Gastrocnemius medialis (tissue), 4 donors: ENCODE measurements around the gene RNASE11.

Experiments
- POLR2A ChIP-seq, 2 donors: fragments of 450-650 bp; IDR thresholded peaks; one replicate each; pipeline ENCODE4 v1.6.1; 2017; ENCODE audit warnings: antibody characterized with exemption in 2 of 2, mild to moderate bottlenecking in 2 of 2, moderate library complexity in 2 of 2
- TF ChIP-seq, protein P1 (sequence below), 5 experiments: fragments of 450-650 bp in 3 of 5; fragments of 200-600 bp in 2 of 5; sonication (generic) in 2 of 5; IDR thresholded peaks in 4 of 5; conservative IDR thresholded peaks in 1 of 5; 1 replicate in 4 of 5; 2 replicates in 1 of 5; pipeline ENCODE4 v1.5.1; 2016 to 2019; ENCODE audit warnings: antibody characterized with exemption in 5 of 5, mild to moderate bottlenecking in 3 of 5, moderate library complexity in 3 of 5

DNA sequence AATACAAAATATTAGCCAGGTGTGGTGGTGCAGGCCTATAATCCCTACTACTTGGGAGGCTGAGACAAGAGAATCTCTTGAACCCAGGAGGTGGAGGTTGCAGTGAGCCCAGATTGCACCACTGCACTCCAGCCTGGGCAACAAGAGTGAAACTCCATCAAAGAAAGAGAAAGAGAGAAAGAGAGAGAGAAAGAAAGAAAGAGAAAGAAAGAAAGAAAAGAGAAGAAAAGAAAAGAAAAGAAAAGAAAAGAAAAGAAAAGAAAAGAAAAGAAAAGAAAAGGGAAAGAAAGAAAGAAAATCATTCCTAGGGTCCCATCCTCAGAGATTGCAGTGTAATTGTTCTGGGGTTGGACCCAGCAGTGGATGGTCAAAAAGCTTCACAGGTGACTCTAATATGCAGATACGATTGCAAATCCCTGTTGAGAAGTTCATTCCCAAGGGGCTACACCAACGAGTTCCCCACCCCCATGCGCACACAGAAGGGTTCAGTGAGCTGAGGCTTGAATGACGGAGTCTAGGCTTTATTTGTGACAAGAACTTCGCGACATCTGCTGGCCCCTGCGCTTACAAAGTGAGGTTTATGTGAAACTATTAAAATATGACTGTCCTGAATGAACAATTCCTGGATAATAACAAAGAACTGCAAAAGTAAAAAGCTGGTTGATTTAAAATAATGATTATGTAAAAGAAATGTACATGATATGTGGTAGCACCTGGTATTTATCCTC lies 20.7 kb upstream of the RNASE11 start:
- TF ChIP-seq, protein P1, sequence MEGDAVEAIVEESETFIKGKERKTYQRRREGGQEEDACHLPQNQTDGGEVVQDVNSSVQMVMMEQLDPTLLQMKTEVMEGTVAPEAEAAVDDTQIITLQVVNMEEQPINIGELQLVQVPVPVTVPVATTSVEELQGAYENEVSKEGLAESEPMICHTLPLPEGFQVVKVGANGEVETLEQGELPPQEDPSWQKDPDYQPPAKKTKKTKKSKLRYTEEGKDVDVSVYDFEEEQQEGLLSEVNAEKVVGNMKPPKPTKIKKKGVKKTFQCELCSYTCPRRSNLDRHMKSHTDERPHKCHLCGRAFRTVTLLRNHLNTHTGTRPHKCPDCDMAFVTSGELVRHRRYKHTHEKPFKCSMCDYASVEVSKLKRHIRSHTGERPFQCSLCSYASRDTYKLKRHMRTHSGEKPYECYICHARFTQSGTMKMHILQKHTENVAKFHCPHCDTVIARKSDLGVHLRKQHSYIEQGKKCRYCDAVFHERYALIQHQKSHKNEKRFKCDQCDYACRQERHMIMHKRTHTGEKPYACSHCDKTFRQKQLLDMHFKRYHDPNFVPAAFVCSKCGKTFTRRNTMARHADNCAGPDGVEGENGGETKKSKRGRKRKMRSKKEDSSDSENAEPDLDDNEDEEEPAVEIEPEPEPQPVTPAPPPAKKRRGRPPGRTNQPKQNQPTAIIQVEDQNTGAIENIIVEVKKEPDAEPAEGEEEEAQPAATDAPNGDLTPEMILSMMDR (IDR thresholded peaks at IDR 0.05 in 4 of 5, conservative IDR thresholded peaks at IDR 0.05 in 1 of 5) = no peak
- no peak for TF ChIP-seq POLR2A (IDR thresholded peaks at IDR 0.05)
